Measurements from ENCODE around the gene MPDU1. TPM values are rescaled to one million over a fixed set of nuclear protein-coding genes. Genes with fewer than 3 reads are reported as not detected.
A peak's percentile ranks its signal among the peaks of the same experiment; 100 is the strongest.

The MPDU1 gene
- polyA plus RNA-seq, 3 donors: 103 to 119 (median 114) TPM

- DNase-seq (ENCODE audit: extremely low read depth in 1 of 11, low read depth in 9 of 11, low spot score in 4 of 11): no peak
Observed at GRCh38 chr17:7629939-7630571, 46.4 kb downstream of the MPDU1 start, which contains the start of gene SHBG. Gene SHBG, plus strand, starts transcription at chr17:7630135. Its CDS starts 38 bp downstream, at chr17:7630173.

DNA sequence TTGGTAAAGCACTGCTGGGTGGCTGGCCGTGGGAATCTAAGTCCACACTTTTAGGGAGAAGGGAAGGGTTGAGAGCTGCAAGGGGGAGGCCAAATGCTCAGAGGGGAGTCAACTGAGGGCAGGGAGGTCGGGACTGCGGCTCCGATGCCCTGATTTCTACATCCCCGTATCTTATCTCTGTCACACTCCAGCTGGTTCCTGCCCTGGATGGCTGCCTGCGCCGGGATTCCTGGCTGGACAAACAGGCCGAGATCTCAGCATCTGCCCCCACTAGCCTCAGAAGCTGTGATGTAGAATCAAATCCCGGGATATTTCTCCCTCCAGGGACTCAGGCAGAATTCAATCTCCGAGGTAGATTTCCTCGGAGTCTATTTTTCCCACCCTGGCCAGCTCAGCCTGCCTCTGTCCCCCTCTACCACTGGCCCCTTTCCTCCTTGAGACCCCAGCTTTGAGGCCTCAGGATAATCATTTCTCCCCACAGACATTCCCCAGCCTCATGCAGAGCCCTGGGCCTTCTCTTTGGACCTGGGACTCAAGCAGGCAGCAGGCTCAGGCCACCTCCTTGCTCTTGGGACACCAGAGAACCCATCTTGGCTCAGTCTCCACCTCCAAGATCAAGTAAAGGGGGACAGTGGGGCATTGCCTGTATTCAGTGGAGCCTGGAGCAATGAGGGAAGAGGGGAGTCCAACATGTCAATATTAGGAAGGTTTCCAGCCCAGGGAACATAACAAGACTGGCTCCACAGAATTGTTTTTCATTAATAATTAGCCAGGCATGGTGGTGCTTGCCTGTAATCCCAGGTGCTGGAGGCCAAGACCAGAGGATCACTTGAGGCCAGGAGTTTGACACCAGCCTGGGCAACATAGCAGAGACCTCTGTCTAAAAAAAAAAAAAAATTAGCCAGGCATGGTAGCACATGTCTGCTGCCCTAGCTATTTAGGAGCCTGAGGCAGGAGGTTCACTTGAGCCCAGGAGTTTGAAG is 48.0 kb downstream of the MPDU1 start:
- no peak for DNase-seq (ENCODE audit: extremely low read depth in 1 of 11, low read depth in 9 of 11, low spot score in 4 of 11)

DNA sequence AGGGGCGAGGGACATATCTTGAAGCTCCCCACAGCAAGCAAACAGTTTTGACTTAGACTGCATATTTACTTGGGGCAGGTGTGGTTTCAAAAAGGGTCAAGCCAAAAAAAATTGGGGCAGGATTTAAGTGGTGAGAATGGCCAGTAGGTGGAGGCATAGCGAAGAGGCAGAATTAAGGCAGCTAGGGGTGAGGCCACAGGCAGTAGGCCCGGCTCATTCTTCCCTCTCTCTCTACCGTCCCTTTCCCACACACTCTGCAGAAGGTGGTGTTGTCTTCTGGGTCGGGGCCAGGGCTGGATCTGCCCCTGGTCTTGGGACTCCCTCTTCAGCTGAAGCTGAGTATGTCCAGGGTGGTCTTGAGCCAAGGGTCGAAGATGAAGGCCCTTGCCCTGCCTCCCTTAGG is 48.8 kb downstream of the MPDU1 start:
- DNase-seq (ENCODE audit: extremely low read depth in 1 of 11, low read depth in 9 of 11, low spot score in 4 of 11): no peak

DNA sequence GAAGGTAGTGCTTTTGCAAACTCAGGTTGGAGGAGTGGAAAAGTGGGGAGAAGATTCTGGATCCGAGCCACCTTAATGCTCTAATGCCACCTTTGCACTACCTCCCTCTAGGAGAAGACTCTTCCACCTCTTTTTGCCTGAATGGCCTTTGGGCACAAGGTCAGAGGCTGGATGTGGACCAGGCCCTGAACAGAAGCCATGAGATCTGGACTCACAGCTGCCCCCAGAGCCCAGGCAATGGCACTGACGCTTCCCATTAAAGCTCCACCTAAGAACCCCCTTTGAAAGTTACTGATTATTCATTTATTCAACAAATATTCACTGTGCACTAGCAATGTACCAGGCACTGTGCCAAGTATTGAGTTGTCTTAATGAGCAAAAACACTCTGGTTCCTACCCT is 49.4 kb downstream of the MPDU1 start:
- no peak for DNase-seq (ENCODE audit: extremely low read depth in 1 of 11, low read depth in 9 of 11, low spot score in 4 of 11)

DNA sequence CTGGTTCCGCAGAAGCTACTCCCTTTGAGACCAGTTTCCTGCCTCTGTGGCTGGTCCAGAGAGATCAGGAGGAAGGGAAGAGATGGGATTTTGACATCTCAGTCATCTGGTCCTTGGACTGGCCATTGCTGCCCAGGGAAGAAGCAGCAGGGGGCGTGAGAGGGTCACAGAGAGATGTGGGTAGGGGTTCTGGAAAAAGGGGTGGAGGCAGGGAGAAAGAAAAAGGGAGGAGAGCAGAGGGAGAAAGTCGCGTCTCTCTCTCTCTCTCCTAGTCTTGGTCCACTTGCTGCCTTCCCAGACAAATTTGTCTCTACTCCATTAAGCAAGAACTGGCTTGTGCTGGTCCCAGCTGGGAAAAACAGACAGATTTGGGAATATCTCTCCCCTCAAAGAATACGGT is 50.7 kb downstream of the MPDU1 start:
- DNase-seq (ENCODE audit: extremely low read depth in 1 of 11, low read depth in 9 of 11, low spot score in 4 of 11): peak in 6 of 11 donors; percentile 58 to 74 (median 68)

DNA sequence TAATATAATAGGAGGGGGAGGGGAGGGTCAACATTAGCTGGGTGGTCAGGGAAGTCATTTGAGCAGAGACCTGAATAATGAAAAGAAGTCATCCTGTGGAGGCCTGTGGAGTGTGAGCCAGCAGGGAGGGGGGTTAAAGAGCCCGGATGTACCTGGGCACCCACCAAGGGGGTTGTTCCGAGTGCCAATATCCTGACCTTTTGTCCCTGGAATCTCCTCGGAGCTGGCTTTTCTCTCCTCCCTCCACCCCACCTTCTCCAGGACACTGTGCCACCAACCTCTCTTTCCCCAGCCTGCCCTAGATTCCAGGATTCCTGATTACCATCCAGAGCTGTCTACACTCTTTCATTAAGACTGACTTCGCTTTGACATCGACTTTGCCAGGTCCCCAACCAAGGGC is 52.5 kb downstream of the MPDU1 start:
- no peak for DNase-seq (ENCODE audit: extremely low read depth in 1 of 11, low read depth in 9 of 11, low spot score in 4 of 11)

Other genes starting within 250 kb of the MPDU1 start
- gene ACAP1, start 247.3 kb upstream of the MPDU1 start, polyA plus RNA-seq (ENCODE audit: insufficient read length in 3 of 3): 10 to 100 TPM in 1 of 3 donors, 1 to 10 TPM in 2; 7.0 to 12.5 (median 7.6) TPM
- gene KCTD11, start 231.7 kb upstream of the MPDU1 start, polyA plus RNA-seq (ENCODE audit: insufficient read length in 3 of 3): 10 to 100 TPM; 10.7 to 13.9 (median 12.0) TPM
- not detected for gene TMEM95, start 228.7 kb upstream of the MPDU1 start, polyA plus RNA-seq (ENCODE audit: insufficient read length in 3 of 3)
- 1 to 10 TPM; 5.1 to 9.0 (median 6.0) TPM for gene TNK1, start 202.8 kb upstream of the MPDU1 start, polyA plus RNA-seq (ENCODE audit: insufficient read length in 3 of 3)
- gene PLSCR3, start 189.3 kb upstream of the MPDU1 start, polyA plus RNA-seq (ENCODE audit: insufficient read length in 3 of 3): 10 to 100 TPM; 28.8 to 41.5 (median 41.4) TPM
- gene TMEM256, start 179.8 kb upstream of the MPDU1 start, polyA plus RNA-seq (ENCODE audit: insufficient read length in 3 of 3): 10 to 100 TPM; 81.9 to 99.2 (median 87.3) TPM
- 10 to 100 TPM; 21.4 to 36.4 (median 29.0) TPM for gene NLGN2, start 176.0 kb upstream of the MPDU1 start, polyA plus RNA-seq (ENCODE audit: insufficient read length in 3 of 3)
- under 1 TPM in 2 of 3 donors, not detected in 1; 0.10 to 0.22 TPM for gene SPEM1, start 163.5 kb upstream of the MPDU1 start, polyA plus RNA-seq (ENCODE audit: insufficient read length in 3 of 3)
- gene SPEM2, start 158.2 kb upstream of the MPDU1 start, polyA plus RNA-seq (ENCODE audit: insufficient read length in 3 of 3): not detected
- gene SPEM3, start 155.0 kb upstream of the MPDU1 start, polyA plus RNA-seq (ENCODE audit: insufficient read length in 3 of 3): not detected
- 1 to 10 TPM; 3.4 to 5.2 (median 4.6) TPM for gene TMEM102, start 148.4 kb upstream of the MPDU1 start, polyA plus RNA-seq (ENCODE audit: insufficient read length in 3 of 3)
- 10 to 100 TPM in 1 of 3 donors, 1 to 10 TPM in 2; 5.6 to 12.6 (median 8.0) TPM for gene FGF11, start 144.3 kb upstream of the MPDU1 start, polyA plus RNA-seq (ENCODE audit: insufficient read length in 3 of 3)
- gene CHRNB1, start 138.8 kb upstream of the MPDU1 start, polyA plus RNA-seq (ENCODE audit: insufficient read length in 3 of 3): 10 to 100 TPM in 2 of 3 donors, 1 to 10 TPM in 1; 9.3 to 10.7 (median 10.4) TPM
- gene ZBTB4, start 104.2 kb upstream of the MPDU1 start, polyA plus RNA-seq (ENCODE audit: insufficient read length in 3 of 3): 10 to 100 TPM; 34.9 to 54.9 (median 40.9) TPM
- gene SLC35G6, start 102.4 kb upstream of the MPDU1 start, polyA plus RNA-seq (ENCODE audit: insufficient read length in 3 of 3): under 1 TPM in 2 of 3 donors, not detected in 1; 0.26 TPM
- gene POLR2A, start 99.5 kb upstream of the MPDU1 start, polyA plus RNA-seq (ENCODE audit: insufficient read length in 3 of 3): 100 to 1,000 TPM; 131 to 134 (median 134) TPM
- gene TNFSF12, start 34.8 kb upstream of the MPDU1 start, polyA plus RNA-seq (ENCODE audit: insufficient read length in 3 of 3): 10 to 100 TPM; 19.0 to 26.6 (median 26.6) TPM
- gene TNFSF13, start 25.1 kb upstream of the MPDU1 start, polyA plus RNA-seq (ENCODE audit: insufficient read length in 3 of 3): 10 to 100 TPM; 10.4 to 17.2 (median 12.5) TPM
- 10 to 100 TPM; 61.6 to 86.9 (median 83.7) TPM for gene SENP3, start 21.9 kb upstream of the MPDU1 start, polyA plus RNA-seq (ENCODE audit: insufficient read length in 3 of 3)
- 10 to 100 TPM; 56.7 to 63.5 (median 62.6) TPM for gene CD68, start 4.2 kb upstream of the MPDU1 start, polyA plus RNA-seq (ENCODE audit: insufficient read length in 3 of 3)
- gene SOX15, start 6.2 kb downstream of the MPDU1 start, polyA plus RNA-seq (ENCODE audit: insufficient read length in 3 of 3): 1 to 10 TPM; 2.9 to 4.4 (median 4.0) TPM
- 10 to 100 TPM; 49.6 to 51.8 (median 51.3) TPM for gene FXR2, start 31.0 kb downstream of the MPDU1 start, polyA plus RNA-seq (ENCODE audit: insufficient read length in 3 of 3)
- gene SAT2, start 44.0 kb downstream of the MPDU1 start, polyA plus RNA-seq (ENCODE audit: insufficient read length in 3 of 3): 100 to 1,000 TPM; 141 to 156 (median 145) TPM
- gene SHBG, start 46.3 kb downstream of the MPDU1 start, polyA plus RNA-seq (ENCODE audit: insufficient read length in 3 of 3): 1 to 10 TPM; 3.4 to 4.7 (median 4.0) TPM
- 10 to 100 TPM; 20.7 to 22.9 (median 21.0) TPM for gene ATP1B2, start 67.1 kb downstream of the MPDU1 start, polyA plus RNA-seq (ENCODE audit: insufficient read length in 3 of 3)
- 10 to 100 TPM; 70.5 to 75.4 (median 73.3) TPM for gene TP53, start 103.6 kb downstream of the MPDU1 start, polyA plus RNA-seq (ENCODE audit: insufficient read length in 3 of 3)
- gene WRAP53, start 104.6 kb downstream of the MPDU1 start, polyA plus RNA-seq (ENCODE audit: insufficient read length in 3 of 3): 10 to 100 TPM; 12.4 to 15.3 (median 12.9) TPM
- 10 to 100 TPM; 19.9 to 27.6 (median 21.5) TPM for gene EFNB3, start 121.3 kb downstream of the MPDU1 start, polyA plus RNA-seq (ENCODE audit: insufficient read length in 3 of 3)
- gene DNAH2, start 133.9 kb downstream of the MPDU1 start, polyA plus RNA-seq (ENCODE audit: insufficient read length in 3 of 3): under 1 TPM; 0.26 to 0.32 (median 0.29) TPM